OCI-LY7 (cell line): ENCODE measurements around the gene GRM4. TPM values are rescaled to one million over a fixed set of nuclear protein-coding genes. Genes with fewer than 3 reads are reported as not detected.
"Not testable (repeated sequence)": the region's sequence is repeated elsewhere in the genome, so short reads cannot be mapped to it uniquely, and the experiment has no call there.

Experiments used
- BruUV-seq: library from RNA; stranded (reverse); fragments of 400-500 nt; replicated peaks from 2 replicates; lab custom pipeline; 2021; lab: Mats Ljungman, UMichigan
- CTCF ChIA-PET: fragments of 300-600 bp; sonication (Branson Sonifier 250); formaldehyde crosslinking; loops from one replicate; lab custom pipeline; 2022; ENCODE audit warnings: antibody characterized with exemption; ENCODE audit not compliant: unreplicated experiment; lab: Charles Lee
- POLR2A ChIA-PET: fragments of 300-600 bp; sonication (Branson Sonifier 250); formaldehyde crosslinking; loops from one replicate; lab custom pipeline; 2022; ENCODE audit warnings: antibody characterized with exemption; lab: Charles Lee
- DNase-seq: peaks from one replicate; pipeline ENCODE4 v3.0.0-alpha.2; 2015; ENCODE audit warnings: low spot score
- H2AFZ ChIP-seq: fragments of 200-600 bp; sonication (generic), shearing (Covaris generic); 2 replicates; pipeline ENCODE4 v1.6.1; 2014; ENCODE audit warnings: mild to moderate bottlenecking, antibody characterized with exemption, low read length, moderate library complexity
- H3K27ac ChIP-seq: fragments of 200-600 bp; sonication (generic); 2 replicates; pipeline ENCODE4 v1.5.1; 2014; ENCODE audit warnings: mixed run types, low read depth, mild to moderate bottlenecking, moderate library complexity, low read length, inconsistent platforms; ENCODE audit not compliant: poor library complexity, severe bottlenecking
- H3K36me3 ChIP-seq: fragments of 200-600 bp; sonication (generic); 2 replicates; pipeline ENCODE4 v1.6.1; 2014; ENCODE audit warnings: mild to moderate bottlenecking, antibody characterized with exemption, low read length, moderate library complexity, mixed read lengths; ENCODE audit not compliant: insufficient read depth
- H3K4me1 ChIP-seq: fragments of 200-600 bp; sonication (generic); 2 replicates; pipeline ENCODE4 v1.5.1; 2014; ENCODE audit warnings: mild to moderate bottlenecking, low read length; ENCODE audit not compliant: insufficient read depth, poor library complexity, severe bottlenecking
- H3K4me2 ChIP-seq: fragments of 200-600 bp; sonication (generic); 2 replicates; pipeline ENCODE4 v1.6.1; 2014; ENCODE audit warnings: mild to moderate bottlenecking, low read length
- H3K4me3 ChIP-seq: fragments of 200-600 bp; sonication (generic); 2 replicates; pipeline ENCODE4 v1.5.1; 2014; ENCODE audit warnings: mild to moderate bottlenecking, low read depth, low read length; ENCODE audit not compliant: poor library complexity, severe bottlenecking
- H3K79me2 ChIP-seq: fragments of 200-600 bp; sonication (generic); 2 replicates; pipeline ENCODE4 v1.6.1; 2016; ENCODE audit warnings: low read depth, mild to moderate bottlenecking, low read length, moderate library complexity, mixed read lengths; ENCODE audit not compliant: insufficient read depth
- H3K9me2 ChIP-seq: fragments of 200-600 bp; sonication (generic); 2 replicates; pipeline ENCODE4 v1.6.1; 2016; ENCODE audit warnings: mild to moderate bottlenecking, low read length, mixed read lengths; ENCODE audit not compliant: insufficient read depth
- H3K9me3 ChIP-seq: fragments of 200-600 bp; sonication (generic); 2 replicates; pipeline ENCODE4 v1.6.1; 2014; ENCODE audit warnings: mild to moderate bottlenecking, mixed run types, low read length, mixed read lengths
- H4K20me1 ChIP-seq: fragments of 200-600 bp; sonication (generic); 2 replicates; pipeline ENCODE4 v1.6.1; 2014; ENCODE audit warnings: mild to moderate bottlenecking, antibody characterized with exemption, low read length, moderate library complexity, mixed read lengths; ENCODE audit not compliant: insufficient read depth
- CTCF ChIP-seq: fragments of 200-600 bp; sonication (generic); conservative IDR thresholded peaks from 2 replicates; pipeline ENCODE4 v1.5.1; 2014; ENCODE audit warnings: mild to moderate bottlenecking, antibody characterized with exemption, low read length, moderate library complexity, mixed read lengths
- EZH2phosphoT487 ChIP-seq: fragments of 200-600 bp; sonication (generic); IDR thresholded peaks from 2 replicates; pipeline ENCODE4 v1.6.1; 2018; ENCODE audit warnings: low read depth, borderline replicate concordance, mild to moderate bottlenecking, mixed run types, antibody characterized with exemption, low read length, moderate library complexity, mixed read lengths
- intact Hi-C: fragments of 100-400 bp; cut with micrococcal nuclease; formaldehyde crosslinking; loops from one replicate; pipeline ENCODE4 v1.10.0; 2022; ENCODE audit not compliant: unreplicated experiment
- total RNA-seq, 2 experiments: library from RNA; depleted of rRNA in 1 of 2; stranded (reverse); fragments of >200 nt in 1 of 2; shearing (Covaris generic) in 1 of 2; gene quantifications; 2 replicates each; pipeline ENCODE4 v1.2.3, GENCODE V29; 2014 to 2022

The GRM4 gene
- total RNA-seq, 2 experiments from 2014 or later: 0.73 to 1.3 TPM

- intact Hi-C loops: no loop called here
- no TSS peak for BruUV-seq
- H3K4me3 ChIP-seq: no peak overlapping the region
- ChIA-PET POLR2A (no interaction called here), CTCF (no interaction called here)
- H3K9me2 ChIP-seq: no peaks in the 10 kb centered on the region
- no peak overlapping the region for H3K27ac ChIP-seq
- H4K20me1 ChIP-seq: no peaks in the 10 kb centered on the region
- H3K4me2 ChIP-seq: no peak overlapping the region
- TF ChIP-seq EZH2phosphoT487 (no peak), CTCF (no peak)
- H3K9me3 ChIP-seq: no peaks in the 10 kb centered on the region
- no peaks in the 10 kb centered on the region for H3K79me2 ChIP-seq
- no peak overlapping the region for H2AFZ ChIP-seq
- no peak for DNase-seq
- no peaks in the 10 kb centered on the region for H3K36me3 ChIP-seq
- H3K4me1 ChIP-seq: peaks cover 8% of the 10 kb centered on the region
Measured at GRCh38 chr6:34043359-34043758, 102.5 kb downstream of the GRM4 start.

- BruUV-seq, H4K20me1 ChIP-seq, H3K4me2 ChIP-seq, H3K4me3 ChIP-seq, H3K9me3 ChIP-seq, CTCF ChIA-PET, H3K9me2 ChIP-seq, H3K27ac ChIP-seq, H3K79me2 ChIP-seq, DNase-seq, H3K36me3 ChIP-seq, POLR2A ChIA-PET, H2AFZ ChIP-seq, intact Hi-C loops: not testable (repeated sequence)
- peaks cover 13% of the 10 kb centered on the region for H3K4me1 ChIP-seq
Measured at GRCh38 chr6:34041998-34042397, 103.9 kb downstream of the GRM4 start.

GRCh38 chr6:34041385-34041784 lies 104.5 kb downstream of the GRM4 start:
- no peak overlapping the region for H3K4me3 ChIP-seq
- H3K4me1 ChIP-seq: peaks cover 19% of the 10 kb centered on the region
- H3K9me2 ChIP-seq: no peaks in the 10 kb centered on the region
- no TSS peak for BruUV-seq
- ChIA-PET CTCF (no interaction called here), POLR2A (no interaction called here)
- H4K20me1 ChIP-seq: no peaks in the 10 kb centered on the region
- H3K4me2 ChIP-seq: no peak overlapping the region
- no peak for DNase-seq
- H3K27ac ChIP-seq: no peak overlapping the region
- intact Hi-C loops: no loop called here
- H2AFZ ChIP-seq: no peak overlapping the region
- no peaks in the 10 kb centered on the region for H3K9me3 ChIP-seq
- H3K79me2 ChIP-seq: no peaks in the 10 kb centered on the region
- H3K36me3 ChIP-seq: no peaks in the 10 kb centered on the region
- no peak for TF ChIP-seq CTCF
- TF ChIP-seq EZH2phosphoT487: no peak
